ENCODE data around the gene WSCD2. TPM values are rescaled to one million over a fixed set of nuclear protein-coding genes. Genes with fewer than 3 reads are reported as not detected.

Gene WSCD2
- polyA plus RNA-seq, 1 of the 3 experiments (the other 2 are of a cell fraction), result 0.03 TPM

DNA sequence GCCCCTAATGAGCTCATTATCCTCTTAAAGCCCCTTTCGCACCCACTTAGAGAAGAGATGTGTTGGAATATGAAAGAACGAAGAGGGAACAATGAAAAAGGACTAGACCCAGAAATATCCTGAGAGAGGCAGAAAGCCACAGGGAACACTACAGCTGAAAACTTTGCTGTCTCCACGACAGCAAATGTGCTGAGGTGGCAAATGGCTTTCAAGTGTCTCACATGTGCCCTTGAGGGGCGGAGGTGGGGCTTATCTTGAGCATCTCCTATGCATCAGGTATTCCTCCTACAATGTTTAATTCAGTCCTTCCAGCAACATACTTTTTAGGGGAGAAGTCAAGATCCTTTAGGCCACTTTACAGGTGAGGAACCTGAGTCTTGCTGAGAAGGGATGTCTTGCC lies 62.9 kb downstream of the WSCD2 start:
- CTCF ChIA-PET, result interaction anchor here (1.0 to 2.8 kb wide), 9 partner anchors 10 to 273 kb away, joined by 3 to 10 read pairs (median 5); no protein-coding TSS in a partner anchor
- no peak for TF ChIP-seq GABPA (IDR thresholded peaks at IDR 0.05; ENCODE audit: low read depth)
- no peak for TF ChIP-seq FOSL2 (IDR thresholded peaks at IDR 0.05; ENCODE audit: borderline replicate concordance, low read depth)
- TF ChIP-seq RXRA (IDR thresholded peaks at IDR 0.05; ENCODE audit: borderline replicate concordance, low read depth), result no peak
- no peak for TF ChIP-seq FOXJ3 (CRISPR knock-in tag; IDR thresholded peaks at IDR 0.05)
- TF ChIP-seq, protein P1, sequence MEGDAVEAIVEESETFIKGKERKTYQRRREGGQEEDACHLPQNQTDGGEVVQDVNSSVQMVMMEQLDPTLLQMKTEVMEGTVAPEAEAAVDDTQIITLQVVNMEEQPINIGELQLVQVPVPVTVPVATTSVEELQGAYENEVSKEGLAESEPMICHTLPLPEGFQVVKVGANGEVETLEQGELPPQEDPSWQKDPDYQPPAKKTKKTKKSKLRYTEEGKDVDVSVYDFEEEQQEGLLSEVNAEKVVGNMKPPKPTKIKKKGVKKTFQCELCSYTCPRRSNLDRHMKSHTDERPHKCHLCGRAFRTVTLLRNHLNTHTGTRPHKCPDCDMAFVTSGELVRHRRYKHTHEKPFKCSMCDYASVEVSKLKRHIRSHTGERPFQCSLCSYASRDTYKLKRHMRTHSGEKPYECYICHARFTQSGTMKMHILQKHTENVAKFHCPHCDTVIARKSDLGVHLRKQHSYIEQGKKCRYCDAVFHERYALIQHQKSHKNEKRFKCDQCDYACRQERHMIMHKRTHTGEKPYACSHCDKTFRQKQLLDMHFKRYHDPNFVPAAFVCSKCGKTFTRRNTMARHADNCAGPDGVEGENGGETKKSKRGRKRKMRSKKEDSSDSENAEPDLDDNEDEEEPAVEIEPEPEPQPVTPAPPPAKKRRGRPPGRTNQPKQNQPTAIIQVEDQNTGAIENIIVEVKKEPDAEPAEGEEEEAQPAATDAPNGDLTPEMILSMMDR (IDR thresholded peaks at IDR 0.05), result no peak
- no peak for TF ChIP-seq SMC3 (IDR thresholded peaks at IDR 0.05; ENCODE audit: low read depth, low read length)
- no peak for TF ChIP-seq NFIC (IDR thresholded peaks at IDR 0.05; ENCODE audit: borderline replicate concordance)
- TF ChIP-seq RAD21 (IDR thresholded peaks at IDR 0.05; ENCODE audit: low read length), result no peak
- TF ChIP-seq GATA2 (CRISPR knock-in tag; IDR thresholded peaks at IDR 0.05), result no peak
- no peak for TF ChIP-seq EP300 (IDR thresholded peaks at IDR 0.05; ENCODE audit: borderline replicate concordance in 1 of 2, low read depth in 1 of 2, low read length in 1 of 2)
- TF ChIP-seq, protein P2, sequence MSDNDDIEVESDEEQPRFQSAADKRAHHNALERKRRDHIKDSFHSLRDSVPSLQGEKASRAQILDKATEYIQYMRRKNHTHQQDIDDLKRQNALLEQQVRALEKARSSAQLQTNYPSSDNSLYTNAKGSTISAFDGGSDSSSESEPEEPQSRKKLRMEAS (IDR thresholded peaks at IDR 0.05; ENCODE audit: low read depth), result no peak
- TF ChIP-seq, protein P3, sequence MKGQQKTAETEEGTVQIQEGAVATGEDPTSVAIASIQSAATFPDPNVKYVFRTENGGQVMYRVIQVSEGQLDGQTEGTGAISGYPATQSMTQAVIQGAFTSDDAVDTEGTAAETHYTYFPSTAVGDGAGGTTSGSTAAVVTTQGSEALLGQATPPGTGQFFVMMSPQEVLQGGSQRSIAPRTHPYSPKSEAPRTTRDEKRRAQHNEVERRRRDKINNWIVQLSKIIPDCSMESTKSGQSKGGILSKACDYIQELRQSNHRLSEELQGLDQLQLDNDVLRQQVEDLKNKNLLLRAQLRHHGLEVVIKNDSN (IDR thresholded peaks at IDR 0.05; ENCODE audit: borderline replicate concordance, low read depth), result no peak
- no peak for TF ChIP-seq MXI1 (IDR thresholded peaks at IDR 0.05; ENCODE audit: low read depth, low read length)
- H2AFZ ChIP-seq (ENCODE audit: low read depth), result no peak overlapping the region

DNA sequence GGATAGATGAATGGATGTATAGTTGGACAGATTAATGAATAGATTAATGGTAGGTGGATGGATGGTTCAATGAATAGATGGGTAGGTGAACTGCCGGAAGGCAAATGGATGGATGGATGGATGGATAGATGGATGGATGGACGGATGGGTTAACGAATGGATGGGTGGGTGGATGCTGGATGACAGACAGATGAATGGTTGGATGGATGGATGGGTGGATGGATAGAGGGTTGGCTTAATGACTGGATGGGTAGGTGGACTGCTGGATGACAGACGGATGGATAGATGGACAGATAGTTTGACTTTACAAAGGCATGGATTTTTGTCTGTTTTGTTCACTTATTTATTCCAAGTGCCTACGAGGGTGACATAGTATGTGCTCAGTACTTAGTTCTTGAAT lies 64.4 kb downstream of the WSCD2 start:
- ChIA-PET CTCF (interaction anchor here (1.0 to 2.5 kb wide), 8 partner anchors 11 to 93 kb away, joined by 3 to 8 read pairs (median 6); no protein-coding TSS in a partner anchor), POLR2A (no interaction called here)
- no peaks in the 10 kb centered on the region for H3K27me3 ChIP-seq (ENCODE audit: insufficient read depth)
- H3K9me3 ChIP-seq, result no peaks in the 10 kb centered on the region
- H3K9me2 ChIP-seq, result no peaks in the 10 kb centered on the region
- no peak for TF ChIP-seq NFIC (IDR thresholded peaks at IDR 0.05; ENCODE audit: borderline replicate concordance)
- H3K4me2 ChIP-seq, result no peak overlapping the region
- no peak overlapping the region for H3K27ac ChIP-seq (ENCODE audit: low read depth in 2 of 2, low read length in 1 of 2)
- H3K4me3 ChIP-seq (ENCODE audit: low read depth in 2 of 2, low read length in 1 of 2), result no peak overlapping the region
- H3K9ac ChIP-seq, result no peak overlapping the region
- no peaks in the 10 kb centered on the region for H3K36me3 ChIP-seq (replicated peaks in 1 of 2; ENCODE audit: control insufficient read depth in 1 of 2, insufficient read depth in 2 of 2, low read length in 1 of 2)
- no peaks in the 10 kb centered on the region for H4K20me1 ChIP-seq (ENCODE audit: insufficient read depth)
- no peak for DNase-seq
- H3K79me2 ChIP-seq (ENCODE audit: insufficient read depth), result no peaks in the 10 kb centered on the region
- no peak overlapping the region for H2AFZ ChIP-seq (ENCODE audit: low read depth)
- no peaks in the 10 kb centered on the region for H3F3A ChIP-seq (replicated peaks; ENCODE audit: insufficient read depth)
- WGBS (ENCODE audit: low lambda C conversion rate), result 55% methylated on average over 5 of the region's 5 CpGs
- H3K4me1 ChIP-seq (ENCODE audit: control insufficient read depth in 1 of 2, insufficient read depth in 2 of 2, low read depth in 1 of 2, low read length in 1 of 2), result peaks cover 0 to 26% of the 10 kb centered on the region in 2 experiments; a peak in 2 of 4 replicates

More for the DNA sequence above, 62.9 kb downstream of the WSCD2 start:
- H3K9ac ChIP-seq, result no peak overlapping the region
- no peaks in the 10 kb centered on the region for H4K20me1 ChIP-seq (ENCODE audit: insufficient read depth)
- H3F3A ChIP-seq (replicated peaks; ENCODE audit: insufficient read depth), result no peaks in the 10 kb centered on the region
- no peaks in the 10 kb centered on the region for H3K27me3 ChIP-seq (ENCODE audit: insufficient read depth)
- 17% methylated on average over 4 of the region's 4 CpGs for WGBS (ENCODE audit: low lambda C conversion rate)
- H3K9me2 ChIP-seq, result no peaks in the 10 kb centered on the region
- H3K27ac ChIP-seq (ENCODE audit: low read depth in 2 of 2, low read length in 1 of 2), result no peak overlapping the region
- DNase-seq, result no peak
- H3K4me1 ChIP-seq (ENCODE audit: control insufficient read depth in 1 of 2, insufficient read depth in 2 of 2, low read depth in 1 of 2, low read length in 1 of 2), result peaks cover 0 to 31% of the 10 kb centered on the region in 2 experiments; a peak in 1 of 4 replicates
- POLR2A ChIA-PET, result no interaction called here
- no peaks in the 10 kb centered on the region for H3K9me3 ChIP-seq
- no peak overlapping the region for H3K4me3 ChIP-seq (ENCODE audit: low read depth in 2 of 2, low read length in 1 of 2)
- no peak overlapping the region for H3K4me2 ChIP-seq
- no peaks in the 10 kb centered on the region for H3K36me3 ChIP-seq (replicated peaks in 1 of 2; ENCODE audit: control insufficient read depth in 1 of 2, insufficient read depth in 2 of 2, low read length in 1 of 2)
- no peaks in the 10 kb centered on the region for H3K79me2 ChIP-seq (ENCODE audit: insufficient read depth)

All from SK-N-SH (cell line).